Heart left ventricle (tissue), 16 donors: ENCODE measurements around the gene CRIM1. TPM values are rescaled to one million over a fixed set of nuclear protein-coding genes. Genes with fewer than 3 reads are reported as not detected.
A peak's percentile ranks its signal among the peaks of the same experiment; 100 is the strongest.

ENCODE experiments used
- ATAC-seq, 4 donors: fragments of 200-7000 bp; cut with Tn5 transposase; one replicate each; pipeline ENCODE4 v1.9.1; 2020 to 2022; ENCODE audit warnings: moderate library complexity in 4 of 4, mild to moderate bottlenecking in 3 of 4, moderate number of reproducible peaks in 1 of 4
- DNase-seq, 5 donors: peaks; one replicate each; pipeline ENCODE4 v3.0.0-alpha.2; 2020
- H3K27ac ChIP-seq, 12 donors: fragments of 200-600 bp; sonication (generic) in 4 of 12; one replicate each; pipeline versions ENCODE4 v1.5.0 to v1.8.0; 2016 to 2022; ENCODE audit warnings: mild to moderate bottlenecking in 2 of 12
- H3K27me3 ChIP-seq, 9 donors: fragments of 200-600 bp; sonication (generic) in 2 of 9; one replicate each; pipeline versions ENCODE4 v1.5.1 to v1.8.0; 2016 to 2022; ENCODE audit warnings: mild to moderate bottlenecking in 3 of 9
- H3K36me3 ChIP-seq, 9 donors: fragments of 200-600 bp; sonication (generic) in 2 of 9; one replicate each; pipeline versions ENCODE4 v1.5.0 to v1.8.0; 2018 to 2022; ENCODE audit warnings: mild to moderate bottlenecking in 2 of 9
- H3K4me1 ChIP-seq, 12 donors: fragments of 200-600 bp; sonication (generic) in 4 of 12; one replicate each; pipeline versions ENCODE4 v1.5.0 to v1.8.0; 2016 to 2022; ENCODE audit warnings: mild to moderate bottlenecking in 3 of 12
- H3K4me3 ChIP-seq, 12 donors: fragments of 200-600 bp; sonication (generic) in 4 of 12; one replicate each; pipeline versions ENCODE4 v1.5.0 to v1.8.0; 2017 to 2022; ENCODE audit warnings: mild to moderate bottlenecking in 9 of 12, moderate library complexity in 4 of 12
- H3K9me3 ChIP-seq, 12 donors: fragments of 200-600 bp; sonication (generic) in 4 of 12; one replicate each; pipeline versions ENCODE4 v1.5.0 to v1.8.0; 2016 to 2022; ENCODE audit warnings: mild to moderate bottlenecking in 1 of 12
- POLR2A ChIP-seq, 2 donors: fragments of 450-650 bp; IDR thresholded peaks; one replicate each; pipeline ENCODE4 v1.6.1; 2017; ENCODE audit warnings: antibody characterized with exemption in 2 of 2, mild to moderate bottlenecking in 2 of 2, moderate library complexity in 2 of 2
- WGBS, 4 donors: extraction: QIAGEN DNeasy Blood & Tissue Kit in 2 of 4; methylation state at CpG; one replicate each; pipeline versions ENCODE4 v1.1.5 to v1.1.7; 2013 to 2018; 5-methylcytosine and 5-hydroxymethylcytosine counted together
- intact Hi-C, 10 donors: fragments of 100-400 bp; cut with DNase I; formaldehyde crosslinking; loops; one replicate each; pipeline versions ENCODE4 v1.11.1 to v1.14.2; 2022
- polyA plus RNA-seq, 2 donors: library from polyadenylated mRNA; stranded (reverse); fragments of 200-250 nt; gene quantifications; one replicate each; pipeline ENCODE4 v1.2.3, GENCODE V29; 2013
- total RNA-seq, 9 donors: library from RNA; depleted of rRNA in 2 of 9; stranded (reverse); fragments of >200 nt in 2 of 9; fragmentation: NEBNext Ultra II Directional in 3 of 9; extraction: Animal tissue kit (Norgen Biotek cat#: 25700) in 3 of 9; gene quantifications; one replicate each; pipeline versions ENCODE4 v1.1.0 to v1.2.4, GENCODE V29; 2016 to 2023
- TF ChIP-seq, protein P1 (sequence below), 12 donors: fragments of 200-600 bp; sonication (generic) in 4 of 12; IDR thresholded peaks; one replicate each; pipeline versions ENCODE4 v1.5.0 to v1.8.0; 2018 to 2022; ENCODE audit warnings: antibody characterized with exemption in 12 of 12, mild to moderate bottlenecking in 5 of 12
- donor health status: ischemic (EF 13 %, LVEDD 7.1; RV severe dilation, severe dysfunction).
- donor health status: healthy with polysubstance abuse.
- donor health status: DM: no; HTN: yes; CAD: no.
- donor health status: DM: no; HTN: no; CAD: no.
- donor health status: ischemic (EF 25% LVEDD 6.9; RV normal size, moderate dysfunction).
- donor health status: ischemic (EF 25% LVEDD 5.7; RV mildly dilated, moderate dysfunction).
- donor health status: healthy.
- donor health status: DM: yes; HTN: yes; CAD: no.
- donor health status: ischemic (EF 35%, LVEDD 5.7; RV mildly dilated, moderate dysfunction).
- donor health status: nonischemic (EF 11% LVEDD 7.7; RV severe dilation, severe dysfunction).
- donor health status: DM: yes; HTN: yes; CAD: no.
- donor health status: PGD.
- donor health status: ischemic (EF 29% LVEDD 5.4; RV normal size, mild dysfunction).
- donor health status: nonischemic (EF 23%, LVEDD 6.1; RV moderate dilation, normal function).

The CRIM1 gene
- total and polyA plus RNA-seq, 11 donors: 14.7 to 120 (median 81.8) TPM

DNA sequence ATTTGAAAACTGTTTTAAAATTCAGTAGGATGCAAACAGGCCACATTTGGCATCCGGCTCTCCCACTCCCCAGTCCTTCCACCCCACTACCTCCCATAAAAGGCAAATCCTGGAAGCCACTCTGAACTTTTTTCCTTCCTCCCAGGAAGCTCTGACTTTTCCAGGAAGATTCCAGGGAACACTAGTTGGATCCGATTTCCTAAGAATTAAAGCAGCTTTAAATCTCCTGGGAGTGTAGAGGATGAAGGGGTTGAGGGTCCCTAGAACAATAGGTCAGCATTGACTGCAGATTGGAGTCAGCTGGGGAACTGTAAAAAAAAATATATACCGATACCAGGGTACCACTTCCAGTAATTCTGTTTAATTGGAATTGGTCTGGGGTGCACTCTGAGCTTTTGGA lies 76.9 kb downstream of the CRIM1 start:
- Histone ChIP-seq H3K9me3 (no peaks in the 10 kb centered on the region), H3K27ac (peak overlapping the region in 9 of 12 donors; percentile 7 to 77 (median 55)), H3K4me1 (peaks cover 8 to 75% (median 41%) of the 10 kb centered on the region in 12 donors), H3K36me3 (no peaks in the 10 kb centered on the region), H3K4me3 (no peak overlapping the region), H3K27me3 (no peaks in the 10 kb centered on the region)
- 55 to 65% (median 59%) methylated on average over 3 of the region's 3 CpGs for WGBS, 4 donors
- intact Hi-C loops: loop anchor here in 1 of 10 donors (2.0 kb wide), 1 partner anchor 76 kb away; no protein-coding TSS in a partner anchor
- ATAC-seq: peak in 2 of 4 donors; percentile 30 to 37
- TF ChIP-seq, protein P1, sequence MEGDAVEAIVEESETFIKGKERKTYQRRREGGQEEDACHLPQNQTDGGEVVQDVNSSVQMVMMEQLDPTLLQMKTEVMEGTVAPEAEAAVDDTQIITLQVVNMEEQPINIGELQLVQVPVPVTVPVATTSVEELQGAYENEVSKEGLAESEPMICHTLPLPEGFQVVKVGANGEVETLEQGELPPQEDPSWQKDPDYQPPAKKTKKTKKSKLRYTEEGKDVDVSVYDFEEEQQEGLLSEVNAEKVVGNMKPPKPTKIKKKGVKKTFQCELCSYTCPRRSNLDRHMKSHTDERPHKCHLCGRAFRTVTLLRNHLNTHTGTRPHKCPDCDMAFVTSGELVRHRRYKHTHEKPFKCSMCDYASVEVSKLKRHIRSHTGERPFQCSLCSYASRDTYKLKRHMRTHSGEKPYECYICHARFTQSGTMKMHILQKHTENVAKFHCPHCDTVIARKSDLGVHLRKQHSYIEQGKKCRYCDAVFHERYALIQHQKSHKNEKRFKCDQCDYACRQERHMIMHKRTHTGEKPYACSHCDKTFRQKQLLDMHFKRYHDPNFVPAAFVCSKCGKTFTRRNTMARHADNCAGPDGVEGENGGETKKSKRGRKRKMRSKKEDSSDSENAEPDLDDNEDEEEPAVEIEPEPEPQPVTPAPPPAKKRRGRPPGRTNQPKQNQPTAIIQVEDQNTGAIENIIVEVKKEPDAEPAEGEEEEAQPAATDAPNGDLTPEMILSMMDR (IDR thresholded peaks at IDR 0.05): no peak
- TF ChIP-seq POLR2A (IDR thresholded peaks at IDR 0.05): no peak
- DNase-seq: no peak

DNA sequence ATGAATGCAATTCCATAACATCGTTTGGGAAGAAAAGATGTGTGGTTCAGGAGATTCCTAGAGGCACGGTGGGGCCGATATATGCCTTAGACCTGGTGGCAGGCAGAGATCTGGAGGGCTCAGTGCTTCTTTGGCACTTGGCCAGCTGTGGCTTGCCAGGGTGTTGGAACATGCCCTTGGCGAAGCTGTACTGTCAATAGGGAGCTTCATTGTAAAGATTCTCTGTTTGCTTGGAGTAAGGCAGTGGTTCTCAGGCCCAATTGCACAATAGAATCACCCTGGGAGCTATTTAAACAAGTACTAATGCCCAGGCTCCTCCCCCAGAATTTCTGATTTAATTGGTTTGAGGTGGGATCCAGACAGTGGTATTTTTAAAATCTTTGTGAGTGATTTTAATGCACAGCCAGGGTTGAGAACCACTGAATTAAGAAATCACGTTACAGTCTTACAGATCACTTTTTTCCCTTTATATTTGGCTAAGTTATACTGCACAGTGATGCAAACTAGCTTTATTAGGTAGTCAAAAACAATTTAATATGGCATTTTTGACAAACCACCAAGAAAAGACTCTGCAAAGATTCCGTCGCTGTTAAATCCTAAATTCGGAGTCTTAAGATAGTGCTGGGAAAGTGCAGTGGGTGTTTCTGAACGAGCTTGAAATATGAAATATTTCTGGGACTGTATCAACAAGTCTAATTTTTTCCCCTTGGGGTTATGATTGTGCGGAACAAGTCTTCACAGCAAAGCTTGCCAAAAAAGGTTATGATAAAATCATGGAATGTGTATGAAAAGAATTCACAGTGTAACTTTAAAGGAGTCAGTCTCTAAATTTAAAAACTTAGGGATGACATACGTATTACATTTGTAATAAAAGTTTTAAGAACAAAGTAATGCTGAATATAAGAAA lies 78.0 kb downstream of the CRIM1 start:
- peak overlapping the region in 2 of 12 donors; percentile 3 to 12 for H3K4me3 ChIP-seq
- peaks cover 8 to 74% (median 44%) of the 10 kb centered on the region in 12 donors for H3K4me1 ChIP-seq
- no peaks in the 10 kb centered on the region for H3K27me3 ChIP-seq
- intact Hi-C loops: loop anchor here in 1 of 10 donors (2.0 kb wide), 1 partner anchor 77 kb away; no protein-coding TSS in a partner anchor
- WGBS, 4 donors: 32 to 54% (median 44%) methylated on average over 11 of the region's 11 CpGs
- no peak for TF ChIP-seq POLR2A (IDR thresholded peaks at IDR 0.05)
- TF ChIP-seq, protein P1 (IDR thresholded peaks at IDR 0.05): no peak
- peak overlapping the region; percentile 7 to 77 (median 54) for H3K27ac ChIP-seq
- no peaks in the 10 kb centered on the region for H3K36me3 ChIP-seq
- no peaks in the 10 kb centered on the region for H3K9me3 ChIP-seq
- DNase-seq (peak in 4 of 5 donors; percentile 46 to 70 (median 60)), ATAC-seq (peak; percentile 49 to 73 (median 58))

DNA sequence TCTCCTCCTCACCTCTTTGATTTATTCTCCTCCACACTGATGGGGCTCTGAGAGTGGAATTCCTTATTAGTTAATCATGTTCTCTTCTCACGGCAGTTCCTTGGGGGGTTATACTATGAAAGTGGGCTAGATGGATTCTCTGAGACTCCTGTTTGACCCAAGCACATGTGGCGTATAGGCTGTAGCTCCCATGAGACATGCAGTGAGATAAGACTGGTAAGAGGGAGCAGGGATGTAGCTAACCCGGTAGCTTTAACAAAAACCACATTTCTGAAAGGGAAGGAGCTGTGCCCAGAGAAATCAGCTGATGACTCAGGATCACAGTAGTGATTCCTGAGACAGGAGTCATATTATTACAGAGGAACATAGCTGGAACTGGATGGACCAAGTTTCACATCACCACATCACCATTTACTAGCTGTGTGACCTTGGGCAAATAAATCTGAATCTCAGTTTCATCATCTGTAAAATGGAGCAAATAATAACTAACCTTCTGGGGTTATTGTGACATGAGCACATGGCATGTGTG lies 82.9 kb downstream of the CRIM1 start:
- H3K4me1 ChIP-seq: peaks cover 3 to 62% (median 30%) of the 10 kb centered on the region in 12 donors
- intact Hi-C loops: no loop called here
- H3K4me3 ChIP-seq: no peak overlapping the region
- peaks cover 0 to 26% (median 22%) of the 10 kb centered on the region in 9 donors for H3K36me3 ChIP-seq
- 52 to 79% (median 62%) methylated on average over 3 of the region's 3 CpGs for WGBS, 4 donors
- peak in 3 of 4 donors; percentile 4 to 68 (median 43) for ATAC-seq
- no peak for DNase-seq
- H3K27ac ChIP-seq: peak overlapping the region in 1 of 12 donors; percentile 65
- TF ChIP-seq, protein P1 (IDR thresholded peaks at IDR 0.05): no peak
- TF ChIP-seq POLR2A (IDR thresholded peaks at IDR 0.05): no peak
- H3K9me3 ChIP-seq: no peaks in the 10 kb centered on the region
- H3K27me3 ChIP-seq: no peaks in the 10 kb centered on the region

DNA sequence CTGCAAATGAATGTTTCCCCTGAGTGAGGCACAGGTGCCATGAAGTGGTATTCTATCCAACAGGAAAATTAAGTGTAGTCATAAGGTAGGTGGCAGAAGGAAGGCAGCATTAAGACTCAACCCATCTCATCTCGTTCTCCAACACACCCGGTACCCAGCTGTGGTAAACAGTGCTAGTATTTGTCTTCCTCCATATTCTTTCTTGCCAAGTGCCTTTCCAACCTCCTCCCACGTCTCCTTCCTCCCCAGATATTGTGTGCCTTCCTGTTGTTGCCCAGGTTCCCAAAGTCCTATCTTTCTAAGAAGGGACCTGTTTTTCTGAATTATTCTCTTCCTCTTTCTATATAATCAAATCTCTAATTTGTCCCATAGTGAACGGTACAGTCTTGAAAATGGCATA lies 83.5 kb downstream of the CRIM1 start:
- peaks cover 0 to 60% (median 27%) of the 10 kb centered on the region in 12 donors for H3K4me1 ChIP-seq
- no peaks in the 10 kb centered on the region for H3K27me3 ChIP-seq
- peak in 1 of 4 donors; percentile 41 for ATAC-seq

More for the DNA sequence above, 83.5 kb downstream of the CRIM1 start:
- 64 to 78% (median 68%) methylated on average over 4 of the region's 4 CpGs for WGBS, 4 donors
- peaks cover 0 to 31% (median 22%) of the 10 kb centered on the region in 9 donors for H3K36me3 ChIP-seq
- peak overlapping the region in 1 of 12 donors; percentile 65 for H3K27ac ChIP-seq
- H3K9me3 ChIP-seq: no peaks in the 10 kb centered on the region
- TF ChIP-seq POLR2A (IDR thresholded peaks at IDR 0.05): no peak
- TF ChIP-seq, protein P1 (IDR thresholded peaks at IDR 0.05): no peak
- intact Hi-C loops: no loop called here
- no peak for DNase-seq
- H3K4me3 ChIP-seq: no peak overlapping the region
